Gastroesophageal sphincter (tissue), 4 donors: ENCODE measurements around the gene ST8SIA4. TPM values are rescaled to one million over a fixed set of nuclear protein-coding genes. Genes with fewer than 3 reads are reported as not detected.

ENCODE experiments used
- ATAC-seq: fragments of 150-250 bp; one replicate; pipeline ENCODE4 v1.9.1; 2016; ENCODE audit warnings: mild to moderate bottlenecking, moderate library complexity
- H3K27ac ChIP-seq, 4 donors: fragments of 200-600 bp; sonication (generic) in 3 of 4; 1 replicate in 3 of 4; 2 replicates in 1 of 4; pipeline ENCODE4 v1.5.1; 2016 to 2019
- H3K27me3 ChIP-seq: fragments of 200-600 bp; sonication (generic); one replicate; pipeline ENCODE4 v1.5.1; 2019
- H3K36me3 ChIP-seq, 2 donors: fragments of 200-600 bp; sonication (generic); one replicate each; pipeline ENCODE4 v1.5.1; 2019; ENCODE audit warnings: control low read depth in 1 of 2
- H3K4me1 ChIP-seq, 3 donors: fragments of 200-600 bp; sonication (generic); 1 replicate in 2 of 3; 2 replicates in 1 of 3; pipeline ENCODE4 v1.5.1; 2016 to 2019; ENCODE audit warnings: control low read depth in 2 of 3
- H3K4me3 ChIP-seq, 2 donors: fragments of 200-600 bp; sonication (generic); one replicate each; pipeline ENCODE4 v1.5.1; 2019; ENCODE audit warnings: mild to moderate bottlenecking in 1 of 2, moderate library complexity in 1 of 2
- H3K9me3 ChIP-seq, 3 donors: fragments of 200-600 bp; sonication (generic); one replicate each; pipeline ENCODE4 v1.5.1; 2017 to 2019; ENCODE audit warnings: control low read depth in 2 of 3
- EP300 ChIP-seq: sonication (generic); formaldehyde crosslinking; IDR thresholded peaks from one replicate; pipeline ENCODE4 v1.6.1; 2017; ENCODE audit warnings: antibody characterized with exemption, mild to moderate bottlenecking
- POLR2A ChIP-seq, 2 donors: fragments of 450-650 bp; IDR thresholded peaks; one replicate each; pipeline ENCODE4 v1.6.1; 2017; ENCODE audit warnings: antibody characterized with exemption in 2 of 2, mild to moderate bottlenecking in 2 of 2, moderate library complexity in 1 of 2
- POLR2AphosphoS5 ChIP-seq: sonication (generic); formaldehyde crosslinking; IDR thresholded peaks from one replicate; pipeline ENCODE4 v1.6.1; 2017; ENCODE audit warnings: antibody characterized with exemption
- WGBS, 2 donors: methylation state at CpG; one replicate each; pipeline ENCODE4 v1.1.5; 2018; ENCODE audit warnings: low coverage in 1 of 2; 5-methylcytosine and 5-hydroxymethylcytosine counted together
- total RNA-seq, 4 donors: library from RNA; depleted of rRNA; stranded (reverse); fragments of >200 nt; gene quantifications; one replicate each; pipeline ENCODE4 v1.1.0, GENCODE V29; 2016
- TF ChIP-seq, protein P1 (sequence below), 4 experiments: fragments of 200-600 bp in 2 of 4; fragments of 450-650 bp in 2 of 4; sonication (generic) in 1 of 4; IDR thresholded peaks; one replicate each; pipeline ENCODE4 v1.5.1; 2017 to 2019; ENCODE audit warnings: antibody characterized with exemption in 4 of 4, mild to moderate bottlenecking in 2 of 4, moderate library complexity in 2 of 4

The ST8SIA4 gene
- total RNA-seq, 4 donors from 2014 or later: 1.1 to 3.9 (median 2.9) TPM

DNA sequence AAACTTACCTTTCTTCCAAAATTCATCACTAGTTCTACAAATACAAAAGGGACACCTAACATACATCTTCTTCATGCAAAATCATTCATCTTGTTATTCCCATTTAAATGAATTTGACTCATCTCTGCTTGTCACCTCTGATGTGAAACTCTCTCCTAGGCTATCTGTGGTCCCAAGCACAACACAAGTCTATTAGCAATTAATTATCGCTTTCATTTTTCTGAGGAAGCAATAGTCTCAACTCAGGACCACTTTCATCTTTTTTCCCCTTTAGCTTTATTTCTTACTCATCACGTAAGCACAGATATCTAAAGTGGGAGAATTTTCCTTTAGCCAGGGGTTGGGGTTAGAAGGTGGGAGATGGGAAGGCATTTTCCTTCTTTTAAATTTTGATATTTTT lies 131.9 kb downstream of the ST8SIA4 start:
- Histone ChIP-seq H3K36me3 (no peaks in the 10 kb centered on the region), H3K4me1 (no peaks in the 10 kb centered on the region), H3K9me3 (no peaks in the 10 kb centered on the region), H3K27ac (no peak overlapping the region), H3K4me3 (no peak overlapping the region), H3K27me3 (no peaks in the 10 kb centered on the region)
- no peak for ATAC-seq
- TF ChIP-seq, protein P1, sequence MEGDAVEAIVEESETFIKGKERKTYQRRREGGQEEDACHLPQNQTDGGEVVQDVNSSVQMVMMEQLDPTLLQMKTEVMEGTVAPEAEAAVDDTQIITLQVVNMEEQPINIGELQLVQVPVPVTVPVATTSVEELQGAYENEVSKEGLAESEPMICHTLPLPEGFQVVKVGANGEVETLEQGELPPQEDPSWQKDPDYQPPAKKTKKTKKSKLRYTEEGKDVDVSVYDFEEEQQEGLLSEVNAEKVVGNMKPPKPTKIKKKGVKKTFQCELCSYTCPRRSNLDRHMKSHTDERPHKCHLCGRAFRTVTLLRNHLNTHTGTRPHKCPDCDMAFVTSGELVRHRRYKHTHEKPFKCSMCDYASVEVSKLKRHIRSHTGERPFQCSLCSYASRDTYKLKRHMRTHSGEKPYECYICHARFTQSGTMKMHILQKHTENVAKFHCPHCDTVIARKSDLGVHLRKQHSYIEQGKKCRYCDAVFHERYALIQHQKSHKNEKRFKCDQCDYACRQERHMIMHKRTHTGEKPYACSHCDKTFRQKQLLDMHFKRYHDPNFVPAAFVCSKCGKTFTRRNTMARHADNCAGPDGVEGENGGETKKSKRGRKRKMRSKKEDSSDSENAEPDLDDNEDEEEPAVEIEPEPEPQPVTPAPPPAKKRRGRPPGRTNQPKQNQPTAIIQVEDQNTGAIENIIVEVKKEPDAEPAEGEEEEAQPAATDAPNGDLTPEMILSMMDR (IDR thresholded peaks at IDR 0.05): no peak
- TF ChIP-seq POLR2AphosphoS5 (no peak), EP300 (no peak), POLR2A (IDR thresholded peaks at IDR 0.05) (no peak)
- 43 to 50% methylated on average over 2 of the region's 2 CpGs for WGBS, 2 donors

GRCh38 chr5:100768221-100768620 lies 134.9 kb downstream of the ST8SIA4 start:
- Histone ChIP-seq H3K27ac (no peak overlapping the region), H3K27me3 (no peaks in the 10 kb centered on the region), H3K36me3 (no peaks in the 10 kb centered on the region), H3K4me3 (no peak overlapping the region), H3K9me3 (no peaks in the 10 kb centered on the region), H3K4me1 (no peaks in the 10 kb centered on the region)
- no peak for TF ChIP-seq POLR2AphosphoS5
- TF ChIP-seq, protein P1 (IDR thresholded peaks at IDR 0.05): no peak
- no peak for TF ChIP-seq EP300
- TF ChIP-seq POLR2A (IDR thresholded peaks at IDR 0.05): no peak
- ATAC-seq: no peak
- 59 to 69% methylated on average over 4 of the region's 4 CpGs for WGBS, 2 donors

DNA sequence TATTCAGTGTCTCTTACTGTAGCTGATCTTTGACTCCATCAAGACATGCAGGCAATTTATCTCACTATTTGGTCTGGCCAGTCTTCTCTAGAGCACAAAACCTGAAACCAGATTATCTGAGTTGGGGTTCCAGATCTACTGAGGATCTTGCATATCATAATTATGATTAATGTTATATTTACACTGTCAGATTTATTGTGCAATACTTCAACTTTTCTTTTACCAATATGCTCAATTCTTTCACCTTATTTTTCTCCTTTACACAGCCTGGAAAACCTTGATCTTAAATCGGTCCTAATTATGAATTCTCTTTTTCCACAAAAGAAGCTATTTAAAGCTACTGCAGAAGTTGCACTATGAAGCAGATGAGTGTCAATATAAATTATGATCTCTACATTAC lies 140.1 kb downstream of the ST8SIA4 start:
- 88% methylated on average over 1 of the region's 1 CpG for WGBS, 2 donors
- no peak overlapping the region for H3K27ac ChIP-seq
- H3K4me1 ChIP-seq: no peaks in the 10 kb centered on the region
- H3K4me3 ChIP-seq: no peak overlapping the region
- no peaks in the 10 kb centered on the region for H3K9me3 ChIP-seq
- TF ChIP-seq POLR2AphosphoS5 (no peak), POLR2A (IDR thresholded peaks at IDR 0.05) (no peak), EP300 (no peak)
- TF ChIP-seq, protein P1 (IDR thresholded peaks at IDR 0.05): no peak
- no peak for ATAC-seq
- no peaks in the 10 kb centered on the region for H3K36me3 ChIP-seq
- H3K27me3 ChIP-seq: no peaks in the 10 kb centered on the region

- Histone ChIP-seq H3K4me3 (no peak overlapping the region), H3K36me3 (no peaks in the 10 kb centered on the region), H3K27me3 (no peaks in the 10 kb centered on the region), H3K4me1 (no peaks in the 10 kb centered on the region), H3K9me3 (no peaks in the 10 kb centered on the region), H3K27ac (no peak overlapping the region)
- TF ChIP-seq EP300 (no peak), POLR2A (IDR thresholded peaks at IDR 0.05) (no peak), POLR2AphosphoS5 (no peak)
- TF ChIP-seq, protein P1 (IDR thresholded peaks at IDR 0.05): no peak
- ATAC-seq: no peak
Measured at GRCh38 chr5:100762108-100762507, 141.0 kb downstream of the ST8SIA4 start.

DNA sequence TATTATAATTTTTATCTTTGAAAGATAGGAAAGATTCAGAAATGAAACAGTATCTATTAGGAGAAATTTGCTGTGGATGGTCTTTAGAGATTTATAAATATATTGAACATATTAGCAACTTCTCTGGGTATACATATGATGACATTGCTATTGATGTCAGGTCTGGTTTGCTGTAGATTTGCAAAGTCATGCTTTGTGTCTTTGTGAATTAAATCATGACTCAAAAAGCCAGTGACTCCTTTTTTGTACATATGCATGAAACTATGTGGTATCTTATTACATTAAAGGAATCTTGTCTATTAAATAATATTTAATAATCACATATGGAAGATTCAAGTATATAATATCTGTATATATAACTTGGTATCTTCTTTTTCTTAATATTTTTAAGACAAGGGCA lies 141.9 kb downstream of the ST8SIA4 start:
- no peaks in the 10 kb centered on the region for H3K36me3 ChIP-seq
- no peak overlapping the region for H3K4me3 ChIP-seq
- no peaks in the 10 kb centered on the region for H3K9me3 ChIP-seq
- H3K27ac ChIP-seq: no peak overlapping the region
- H3K4me1 ChIP-seq: no peaks in the 10 kb centered on the region
- no peaks in the 10 kb centered on the region for H3K27me3 ChIP-seq
- no peak for ATAC-seq
- no peak for TF ChIP-seq POLR2A (IDR thresholded peaks at IDR 0.05)
- no peak for TF ChIP-seq POLR2AphosphoS5
- no peak for TF ChIP-seq EP300
- TF ChIP-seq, protein P1 (IDR thresholded peaks at IDR 0.05): no peak
